ENCODE results near the gene KRTAP10-6. TPM values are rescaled to one million over a fixed set of nuclear protein-coding genes. Genes with fewer than 3 reads are reported as not detected.
"Not testable (repeated sequence)": the region's sequence is repeated elsewhere in the genome, so short reads cannot be mapped to it uniquely, and the experiment has no call there.

KRTAP10-6 gene
- total RNA-seq, 1 donor from 2014 or later: not detected

GRCh38 chr21:44636209-44637017, 44.1 kb upstream of the KRTAP10-6 start:
- no peak for DNase-seq (ENCODE audit: low read depth)
- no peaks in the 10 kb centered on the region for H3K36me3 ChIP-seq (ENCODE audit: control insufficient read depth, insufficient read depth, low read length)
- TF ChIP-seq, protein P1, sequence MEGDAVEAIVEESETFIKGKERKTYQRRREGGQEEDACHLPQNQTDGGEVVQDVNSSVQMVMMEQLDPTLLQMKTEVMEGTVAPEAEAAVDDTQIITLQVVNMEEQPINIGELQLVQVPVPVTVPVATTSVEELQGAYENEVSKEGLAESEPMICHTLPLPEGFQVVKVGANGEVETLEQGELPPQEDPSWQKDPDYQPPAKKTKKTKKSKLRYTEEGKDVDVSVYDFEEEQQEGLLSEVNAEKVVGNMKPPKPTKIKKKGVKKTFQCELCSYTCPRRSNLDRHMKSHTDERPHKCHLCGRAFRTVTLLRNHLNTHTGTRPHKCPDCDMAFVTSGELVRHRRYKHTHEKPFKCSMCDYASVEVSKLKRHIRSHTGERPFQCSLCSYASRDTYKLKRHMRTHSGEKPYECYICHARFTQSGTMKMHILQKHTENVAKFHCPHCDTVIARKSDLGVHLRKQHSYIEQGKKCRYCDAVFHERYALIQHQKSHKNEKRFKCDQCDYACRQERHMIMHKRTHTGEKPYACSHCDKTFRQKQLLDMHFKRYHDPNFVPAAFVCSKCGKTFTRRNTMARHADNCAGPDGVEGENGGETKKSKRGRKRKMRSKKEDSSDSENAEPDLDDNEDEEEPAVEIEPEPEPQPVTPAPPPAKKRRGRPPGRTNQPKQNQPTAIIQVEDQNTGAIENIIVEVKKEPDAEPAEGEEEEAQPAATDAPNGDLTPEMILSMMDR (IDR thresholded peaks at IDR 0.05; ENCODE audit: insufficient read depth, low read length, severe bottlenecking): no peak
- no peak overlapping the region for H3K4me3 ChIP-seq (ENCODE audit: low read depth, low read length)
- FAIRE-seq: no peak
- no peaks in the 10 kb centered on the region for H3K27me3 ChIP-seq (ENCODE audit: control insufficient read depth, insufficient read depth, low read length)

DNA sequence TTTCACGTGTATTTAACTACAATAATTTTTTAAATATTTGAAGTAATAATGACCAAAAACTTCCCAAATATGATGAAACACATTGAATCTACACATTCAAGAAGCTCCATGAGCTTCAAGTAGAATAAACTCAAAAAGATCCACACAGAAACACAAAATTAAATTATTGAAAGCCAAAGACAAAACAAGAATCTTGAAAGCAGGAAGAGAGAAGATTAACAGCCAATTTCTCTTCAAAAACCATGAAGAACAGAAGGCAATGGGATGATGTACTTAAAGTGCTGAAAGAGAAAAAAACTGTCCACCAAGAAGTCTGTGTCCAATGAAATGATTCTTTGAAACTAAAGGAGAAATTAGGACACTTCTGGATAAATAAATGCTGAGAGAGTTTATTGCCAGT, 39.8 kb upstream of the KRTAP10-6 start:
- H3K4me3 ChIP-seq (ENCODE audit: low read depth, low read length): no peak overlapping the region
- FAIRE-seq (no peak), DNase-seq (ENCODE audit: low read depth) (no peak)
- TF ChIP-seq, protein P1 (IDR thresholded peaks at IDR 0.05; ENCODE audit: insufficient read depth, low read length, severe bottlenecking): no peak
- H3K36me3 ChIP-seq (ENCODE audit: control insufficient read depth, insufficient read depth, low read length): no peaks in the 10 kb centered on the region
- H3K27me3 ChIP-seq (ENCODE audit: control insufficient read depth, insufficient read depth, low read length): no peaks in the 10 kb centered on the region

DNA sequence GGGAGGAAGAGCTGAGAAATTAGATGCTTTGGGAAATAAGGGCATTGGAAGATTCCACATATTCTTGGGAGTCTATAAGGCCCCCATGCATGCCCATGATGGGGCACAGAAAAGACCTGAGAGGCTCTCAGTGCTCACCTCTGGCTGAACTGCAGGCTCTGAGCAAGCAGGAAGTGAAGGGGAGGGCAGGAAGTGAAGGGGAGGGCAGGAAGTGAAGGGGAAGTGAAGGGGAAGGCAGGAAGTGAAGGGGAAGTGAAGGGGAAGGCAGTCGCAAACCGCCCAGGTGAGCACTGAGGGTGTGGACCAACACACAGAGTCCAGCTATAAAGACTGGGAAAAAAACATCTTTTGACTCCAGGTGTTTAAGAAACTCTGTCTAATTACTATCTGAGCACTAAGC, 38.1 kb upstream of the KRTAP10-6 start:
- TF ChIP-seq, protein P1 (IDR thresholded peaks at IDR 0.05; ENCODE audit: insufficient read depth, low read length, severe bottlenecking): no peak
- H3K27me3 ChIP-seq (ENCODE audit: control insufficient read depth, insufficient read depth, low read length): no peaks in the 10 kb centered on the region
- no peak for DNase-seq (ENCODE audit: low read depth)
- no peak overlapping the region for H3K4me3 ChIP-seq (ENCODE audit: low read depth, low read length)
- H3K36me3 ChIP-seq (ENCODE audit: control insufficient read depth, insufficient read depth, low read length): no peaks in the 10 kb centered on the region
- FAIRE-seq: no peak

DNA sequence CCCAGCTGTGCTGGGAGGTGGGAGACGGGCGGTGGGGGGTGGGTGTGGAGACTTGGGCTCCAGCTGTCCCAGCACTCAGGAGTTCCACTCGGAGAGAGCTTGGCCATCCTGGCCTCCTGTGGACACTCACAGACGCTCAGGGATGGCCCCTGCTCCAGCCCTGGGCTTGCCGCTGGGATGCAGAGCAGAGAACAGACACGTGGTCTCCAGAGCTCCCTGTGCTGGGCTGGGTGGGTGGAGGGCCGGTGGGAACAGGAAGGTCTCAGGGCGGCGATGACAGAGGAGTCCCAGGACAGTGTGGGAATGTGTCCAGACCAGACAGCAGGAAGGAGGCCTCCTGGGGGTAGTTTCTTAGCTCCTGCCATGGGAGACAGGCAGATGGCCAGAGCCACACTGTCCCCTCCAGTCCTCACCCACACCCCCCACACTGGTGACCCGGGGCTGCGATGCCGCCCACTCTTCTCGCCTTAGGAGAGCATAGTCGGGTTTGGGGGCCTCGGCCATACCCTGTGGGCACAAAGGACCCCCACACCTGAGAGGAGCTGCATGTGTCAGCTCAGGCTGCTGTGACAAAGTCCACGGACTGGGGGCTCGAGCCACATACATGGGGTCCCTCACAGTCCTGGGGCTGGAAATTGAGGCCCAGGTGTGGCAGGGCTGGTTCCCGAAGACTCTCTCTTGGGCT, 36.5 kb upstream of the KRTAP10-6 start:
- no peak for DNase-seq (ENCODE audit: low read depth)
- Histone ChIP-seq H3K36me3 (ENCODE audit: control insufficient read depth, insufficient read depth, low read length) (no peaks in the 10 kb centered on the region), H3K27me3 (ENCODE audit: control insufficient read depth, insufficient read depth, low read length) (no peaks in the 10 kb centered on the region), H3K4me3 (ENCODE audit: low read depth, low read length) (no peak overlapping the region)
- TF ChIP-seq, protein P1 (IDR thresholded peaks at IDR 0.05; ENCODE audit: insufficient read depth, low read length, severe bottlenecking): no peak
- no peak for FAIRE-seq

DNA sequence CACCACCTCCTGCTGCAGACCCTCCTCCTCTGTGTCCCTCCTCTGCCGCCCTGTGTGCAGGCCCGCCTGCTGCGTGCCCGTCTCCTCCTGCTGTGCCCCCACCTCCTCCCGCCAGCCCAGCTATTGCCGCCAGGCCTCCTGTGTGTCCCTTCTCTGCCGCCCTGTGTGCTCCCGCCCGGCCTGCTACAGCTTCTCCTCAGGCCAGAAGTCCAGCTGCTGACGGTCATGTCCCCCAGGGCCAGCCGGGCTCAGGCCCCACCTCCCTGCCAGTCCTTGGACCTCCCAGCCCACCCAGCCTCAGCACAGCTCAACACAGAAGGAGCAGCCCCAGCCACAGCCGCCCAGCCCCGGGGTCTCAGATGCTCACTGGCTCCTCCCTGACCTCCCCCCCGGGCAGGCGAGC, 35.5 kb upstream of the KRTAP10-6 start:
- FAIRE-seq; DNase-seq (ENCODE audit: low read depth); H3K4me3 ChIP-seq (ENCODE audit: low read depth, low read length); H3K36me3 ChIP-seq (ENCODE audit: control insufficient read depth, insufficient read depth, low read length); H3K27me3 ChIP-seq (ENCODE audit: control insufficient read depth, insufficient read depth, low read length): not testable (repeated sequence)

DNA sequence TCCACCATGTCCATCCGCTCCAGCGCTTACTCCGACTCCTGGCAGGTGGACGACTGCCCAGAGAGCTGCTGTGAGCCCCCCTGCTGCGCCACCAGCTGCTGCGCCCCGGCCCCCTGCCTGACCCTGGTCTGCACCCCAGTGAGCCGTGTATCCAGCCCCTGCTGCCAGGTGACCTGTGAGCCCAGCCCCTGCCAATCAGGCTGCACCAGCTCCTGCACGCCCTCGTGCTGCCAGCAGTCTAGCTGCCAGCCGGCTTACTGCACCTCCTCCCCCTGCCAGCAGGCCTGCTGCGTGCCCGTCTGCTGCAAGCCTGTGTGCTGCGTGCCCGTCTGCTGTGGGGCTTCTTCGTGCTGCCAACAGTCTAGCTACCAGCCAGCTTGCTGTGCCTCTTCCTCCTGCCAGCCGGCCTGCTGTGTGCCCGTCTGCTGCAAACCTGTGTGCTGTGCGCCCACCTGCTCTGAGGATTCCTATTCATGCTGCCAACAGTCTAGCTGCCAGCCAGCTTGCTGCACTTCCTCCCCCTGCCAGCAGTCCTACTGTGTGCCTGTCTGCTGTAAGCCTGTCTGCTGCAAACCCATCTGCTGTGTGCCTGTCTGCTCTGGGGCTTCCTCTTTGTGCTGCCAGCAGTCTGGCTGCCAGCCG, 35.0 kb upstream of the KRTAP10-6 start:
- FAIRE-seq; H3K27me3 ChIP-seq (ENCODE audit: control insufficient read depth, insufficient read depth, low read length); H3K36me3 ChIP-seq (ENCODE audit: control insufficient read depth, insufficient read depth, low read length); H3K4me3 ChIP-seq (ENCODE audit: low read depth, low read length); DNase-seq (ENCODE audit: low read depth): not testable (repeated sequence)

Data from bronchial epithelial cell (primary cell).